Measurements from ENCODE around the gene PILRB. TPM values are rescaled to one million over a fixed set of nuclear protein-coding genes. Genes with fewer than 3 reads are reported as not detected.

PILRB gene
- total RNA-seq, 1 donor from 2014 or later = 4.2 TPM

GRCh38 chr7:100386940-100387339 lies 29.0 kb downstream of the PILRB start:
- Histone ChIP-seq H3K4me1 (ENCODE audit: control insufficient read depth in 3 of 3, insufficient read depth in 3 of 3, low read length in 3 of 3) (peaks cover 0 to 6% (median 0%) of the 10 kb centered on the region in 3 donors), H3K9me3 (ENCODE audit: control insufficient read depth in 3 of 3, low read length in 3 of 3) (no peaks in the 10 kb centered on the region)

DNA sequence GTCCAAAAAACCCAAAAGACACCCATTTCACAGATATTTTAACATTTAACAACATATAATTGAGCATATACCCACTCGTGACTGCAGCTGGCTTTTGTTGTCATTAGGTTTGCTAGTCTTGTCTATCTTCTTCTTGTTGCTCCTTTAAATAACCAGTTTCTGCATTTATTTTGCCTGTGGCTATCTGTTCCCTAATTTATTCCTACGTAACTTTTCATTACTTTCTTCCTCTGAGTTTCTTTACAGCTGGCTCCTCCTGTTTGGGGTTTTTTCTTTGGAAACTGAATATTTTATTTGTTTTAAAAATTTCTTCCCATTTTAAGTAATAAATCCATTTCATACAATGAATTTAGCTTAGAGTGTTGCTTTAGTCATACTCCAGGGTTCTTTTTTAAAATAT lies 29.8 kb downstream of the PILRB start:
- Histone ChIP-seq H3K36me3 (ENCODE audit: control insufficient read depth in 3 of 3, insufficient read depth in 3 of 3, low read length in 3 of 3) (no peaks in the 10 kb centered on the region), H3K9ac (ENCODE audit: low read depth in 1 of 3, low read length in 3 of 3) (no peak overlapping the region), H3K9me3 (ENCODE audit: control insufficient read depth in 3 of 3, low read length in 3 of 3) (no peaks in the 10 kb centered on the region), H3K4me1 (ENCODE audit: control insufficient read depth in 3 of 3, insufficient read depth in 3 of 3, low read length in 3 of 3) (peaks cover 0 to 6% (median 0%) of the 10 kb centered on the region in 3 donors), H3K4me3 (ENCODE audit: low read length in 3 of 3) (no peak overlapping the region), H3K27me3 (ENCODE audit: control insufficient read depth in 3 of 3, insufficient read depth in 3 of 3, low read length in 3 of 3) (no peaks in the 10 kb centered on the region), H3K27ac (ENCODE audit: low read depth, low read length) (no peak overlapping the region)

More at GRCh38 chr7:100386940-100387339, 29.0 kb downstream of the PILRB start:
- no peak overlapping the region for H3K4me3 ChIP-seq (ENCODE audit: low read length in 3 of 3)
- H3K9ac ChIP-seq (ENCODE audit: low read depth in 1 of 3, low read length in 3 of 3) = no peak overlapping the region
- no peak overlapping the region for H3K27ac ChIP-seq (ENCODE audit: low read depth, low read length)
- no peaks in the 10 kb centered on the region for H3K27me3 ChIP-seq (ENCODE audit: control insufficient read depth in 3 of 3, insufficient read depth in 3 of 3, low read length in 3 of 3)
- no peaks in the 10 kb centered on the region for H3K36me3 ChIP-seq (ENCODE audit: control insufficient read depth in 3 of 3, insufficient read depth in 3 of 3, low read length in 3 of 3)

DNA sequence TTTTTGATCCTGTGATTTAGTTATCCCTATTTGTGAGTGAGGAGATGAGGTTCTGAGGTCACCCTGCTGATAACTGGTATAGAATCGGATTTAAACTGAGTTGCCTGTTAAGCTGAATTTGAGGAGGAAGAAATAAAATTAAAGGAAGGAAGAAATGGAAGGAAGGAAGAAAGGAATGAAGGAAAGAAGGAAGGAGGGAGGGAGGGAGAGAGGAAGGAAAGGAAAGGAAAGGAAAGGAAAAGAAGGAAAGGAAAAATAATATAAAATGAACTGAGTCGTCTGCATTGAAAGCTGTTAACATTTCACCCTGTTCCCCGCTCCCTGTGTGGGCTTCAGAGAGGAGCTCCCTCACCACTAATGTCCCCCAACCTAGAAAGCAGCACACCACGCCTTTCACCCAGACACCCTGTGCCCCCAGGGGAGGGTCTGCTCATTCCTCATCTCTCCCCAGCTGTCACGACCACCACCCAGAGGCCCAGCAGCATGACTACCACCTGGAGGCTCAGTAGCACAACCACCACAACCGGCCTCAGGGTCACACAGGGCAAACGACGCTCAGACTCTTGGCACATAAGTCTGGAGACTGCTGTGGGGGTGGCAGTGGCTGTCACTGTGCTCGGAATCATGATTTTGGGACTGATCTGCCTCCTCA lies 31.6 kb downstream of the PILRB start:
- H3K9ac ChIP-seq (ENCODE audit: low read depth in 1 of 3, low read length in 3 of 3) = no peak overlapping the region
- H3K4me1 ChIP-seq (ENCODE audit: control insufficient read depth in 3 of 3, insufficient read depth in 3 of 3, low read length in 3 of 3) = peaks cover 0 to 3% (median 0%) of the 10 kb centered on the region in 3 donors
- H3K9me3 ChIP-seq (ENCODE audit: control insufficient read depth in 3 of 3, low read length in 3 of 3) = no peaks in the 10 kb centered on the region
- no peak overlapping the region for H3K4me3 ChIP-seq (ENCODE audit: low read length in 3 of 3)
- no peaks in the 10 kb centered on the region for H3K36me3 ChIP-seq (ENCODE audit: control insufficient read depth in 3 of 3, insufficient read depth in 3 of 3, low read length in 3 of 3)
- no peaks in the 10 kb centered on the region for H3K27me3 ChIP-seq (ENCODE audit: control insufficient read depth in 3 of 3, insufficient read depth in 3 of 3, low read length in 3 of 3)
- no peak overlapping the region for H3K27ac ChIP-seq (ENCODE audit: low read depth, low read length)

GRCh38 chr7:100390286-100391009 lies 32.5 kb downstream of the PILRB start:
- Histone ChIP-seq H3K36me3 (ENCODE audit: control insufficient read depth in 3 of 3, insufficient read depth in 3 of 3, low read length in 3 of 3) (no peaks in the 10 kb centered on the region), H3K27me3 (ENCODE audit: control insufficient read depth in 3 of 3, insufficient read depth in 3 of 3, low read length in 3 of 3) (no peaks in the 10 kb centered on the region), H3K4me1 (ENCODE audit: control insufficient read depth in 3 of 3, insufficient read depth in 3 of 3, low read length in 3 of 3) (no peaks in the 10 kb centered on the region), H3K9me3 (ENCODE audit: control insufficient read depth in 3 of 3, low read length in 3 of 3) (no peaks in the 10 kb centered on the region), H3K9ac (ENCODE audit: low read depth in 1 of 3, low read length in 3 of 3) (peak overlapping the region in 1 of 3 donors; percentile 8), H3K27ac (ENCODE audit: low read depth, low read length) (no peak overlapping the region), H3K4me3 (ENCODE audit: low read length in 3 of 3) (no peak overlapping the region)

DNA sequence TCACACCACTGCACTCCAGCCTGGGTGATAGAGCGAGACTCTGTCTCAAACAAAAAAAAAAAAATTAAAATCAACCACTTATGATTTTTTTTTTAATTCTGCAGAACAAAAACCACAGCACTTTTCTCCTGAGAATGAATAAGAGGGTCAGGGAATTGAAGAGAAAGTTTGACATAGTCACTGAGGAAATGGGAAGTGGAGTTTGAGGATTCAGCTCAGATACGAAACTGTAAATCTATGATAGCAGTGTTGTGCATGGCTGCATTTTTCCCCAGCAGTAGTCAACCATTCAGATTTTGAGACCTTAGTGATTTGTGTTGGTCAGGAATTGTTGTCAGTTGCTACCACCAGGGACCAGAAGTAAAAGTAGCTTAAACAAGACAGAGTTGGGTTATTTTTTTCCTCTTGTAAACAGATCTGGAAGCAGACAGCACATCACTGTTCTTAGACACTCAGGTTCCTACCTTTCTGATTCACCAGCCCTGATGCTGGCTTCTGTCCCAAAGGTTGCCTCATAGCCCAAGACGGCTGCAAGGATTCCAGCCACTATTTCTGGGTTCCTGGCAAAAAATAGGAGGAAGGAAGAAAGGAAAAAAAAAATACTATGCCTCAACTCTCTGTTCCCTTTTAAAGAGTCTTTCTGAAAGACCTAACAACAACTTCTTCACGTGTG lies 35.5 kb downstream of the PILRB start:
- H3K27me3 ChIP-seq (ENCODE audit: control insufficient read depth in 3 of 3, insufficient read depth in 3 of 3, low read length in 3 of 3) = no peaks in the 10 kb centered on the region
- no peaks in the 10 kb centered on the region for H3K9me3 ChIP-seq (ENCODE audit: control insufficient read depth in 3 of 3, low read length in 3 of 3)
- no peaks in the 10 kb centered on the region for H3K36me3 ChIP-seq (ENCODE audit: control insufficient read depth in 3 of 3, insufficient read depth in 3 of 3, low read length in 3 of 3)
- H3K9ac ChIP-seq (ENCODE audit: low read depth in 1 of 3, low read length in 3 of 3) = no peak overlapping the region
- H3K4me1 ChIP-seq (ENCODE audit: control insufficient read depth in 3 of 3, insufficient read depth in 3 of 3, low read length in 3 of 3) = no peaks in the 10 kb centered on the region
- no peak overlapping the region for H3K4me3 ChIP-seq (ENCODE audit: low read length in 3 of 3)
- H3K27ac ChIP-seq (ENCODE audit: low read depth, low read length) = no peak overlapping the region

GRCh38 chr7:100394077-100394476 lies 36.2 kb downstream of the PILRB start:
- Histone ChIP-seq H3K36me3 (ENCODE audit: control insufficient read depth in 3 of 3, insufficient read depth in 3 of 3, low read length in 3 of 3) (no peaks in the 10 kb centered on the region), H3K9me3 (ENCODE audit: control insufficient read depth in 3 of 3, low read length in 3 of 3) (no peaks in the 10 kb centered on the region), H3K27me3 (ENCODE audit: control insufficient read depth in 3 of 3, insufficient read depth in 3 of 3, low read length in 3 of 3) (no peaks in the 10 kb centered on the region), H3K27ac (ENCODE audit: low read depth, low read length) (no peak overlapping the region), H3K9ac (ENCODE audit: low read depth in 1 of 3, low read length in 3 of 3) (no peak overlapping the region), H3K4me3 (ENCODE audit: low read length in 3 of 3) (no peak overlapping the region), H3K4me1 (ENCODE audit: control insufficient read depth in 3 of 3, insufficient read depth in 3 of 3, low read length in 3 of 3) (no peaks in the 10 kb centered on the region)

DNA sequence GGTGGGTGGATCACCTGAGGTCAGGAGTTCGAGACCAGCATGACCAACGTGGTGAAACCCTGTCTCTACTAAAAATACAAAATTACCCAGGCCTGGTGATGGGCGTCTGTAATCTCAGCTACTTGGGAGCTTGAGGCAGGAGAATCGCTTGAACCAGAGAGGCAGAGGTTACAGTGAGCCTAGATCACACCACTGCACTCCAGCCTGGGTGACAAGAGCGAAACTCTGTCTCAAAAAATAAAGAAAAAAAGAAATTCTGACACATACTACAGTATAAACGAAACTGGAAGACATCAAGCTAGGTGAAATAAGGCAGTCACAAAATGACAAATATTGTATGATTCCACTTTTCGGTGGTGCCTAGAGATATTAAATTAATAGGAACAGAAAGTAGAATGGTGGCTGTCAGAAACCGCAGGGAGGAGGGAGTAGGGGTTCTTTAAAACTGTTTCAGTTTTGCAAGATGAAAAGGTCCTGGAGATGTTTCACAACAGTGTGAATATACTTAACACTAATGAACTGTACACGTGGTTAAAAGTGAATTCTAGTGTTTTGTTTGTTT lies 38.6 kb downstream of the PILRB start:
- H3K9ac ChIP-seq (ENCODE audit: low read depth in 1 of 3, low read length in 3 of 3) = no peak overlapping the region
- H3K36me3 ChIP-seq (ENCODE audit: control insufficient read depth in 3 of 3, insufficient read depth in 3 of 3, low read length in 3 of 3) = peaks cover 2 to 9% (median 2%) of the 10 kb centered on the region in 3 donors
- no peaks in the 10 kb centered on the region for H3K9me3 ChIP-seq (ENCODE audit: control insufficient read depth in 3 of 3, low read length in 3 of 3)
- no peaks in the 10 kb centered on the region for H3K4me1 ChIP-seq (ENCODE audit: control insufficient read depth in 3 of 3, insufficient read depth in 3 of 3, low read length in 3 of 3)
- no peaks in the 10 kb centered on the region for H3K27me3 ChIP-seq (ENCODE audit: control insufficient read depth in 3 of 3, insufficient read depth in 3 of 3, low read length in 3 of 3)
- no peak overlapping the region for H3K4me3 ChIP-seq (ENCODE audit: low read length in 3 of 3)
- no peak overlapping the region for H3K27ac ChIP-seq (ENCODE audit: low read depth, low read length)

- peaks cover 2 to 9% (median 2%) of the 10 kb centered on the region in 3 donors for H3K36me3 ChIP-seq (ENCODE audit: control insufficient read depth in 3 of 3, insufficient read depth in 3 of 3, low read length in 3 of 3)
- H3K4me3 ChIP-seq (ENCODE audit: low read length in 3 of 3) = no peak overlapping the region
- H3K9ac ChIP-seq (ENCODE audit: low read depth in 1 of 3, low read length in 3 of 3) = no peak overlapping the region
- no peaks in the 10 kb centered on the region for H3K27me3 ChIP-seq (ENCODE audit: control insufficient read depth in 3 of 3, insufficient read depth in 3 of 3, low read length in 3 of 3)
- H3K27ac ChIP-seq (ENCODE audit: low read depth, low read length) = no peak overlapping the region
- H3K4me1 ChIP-seq (ENCODE audit: control insufficient read depth in 3 of 3, insufficient read depth in 3 of 3, low read length in 3 of 3) = no peaks in the 10 kb centered on the region
- H3K9me3 ChIP-seq (ENCODE audit: control insufficient read depth in 3 of 3, low read length in 3 of 3) = no peaks in the 10 kb centered on the region
Observed at GRCh38 chr7:100397315-100398081, 39.6 kb downstream of the PILRB start.

GRCh38 chr7:100398239-100398638 lies 40.3 kb downstream of the PILRB start:
- no peaks in the 10 kb centered on the region for H3K4me1 ChIP-seq (ENCODE audit: control insufficient read depth in 3 of 3, insufficient read depth in 3 of 3, low read length in 3 of 3)
- H3K27ac ChIP-seq (ENCODE audit: low read depth, low read length) = no peak overlapping the region
- H3K27me3 ChIP-seq (ENCODE audit: control insufficient read depth in 3 of 3, insufficient read depth in 3 of 3, low read length in 3 of 3) = no peaks in the 10 kb centered on the region
- no peak overlapping the region for H3K9ac ChIP-seq (ENCODE audit: low read depth in 1 of 3, low read length in 3 of 3)
- peaks cover 2 to 9% (median 2%) of the 10 kb centered on the region in 3 donors for H3K36me3 ChIP-seq (ENCODE audit: control insufficient read depth in 3 of 3, insufficient read depth in 3 of 3, low read length in 3 of 3)
- no peak overlapping the region for H3K4me3 ChIP-seq (ENCODE audit: low read length in 3 of 3)
- H3K9me3 ChIP-seq (ENCODE audit: control insufficient read depth in 3 of 3, low read length in 3 of 3) = no peaks in the 10 kb centered on the region

Data from skeletal muscle tissue (tissue), 4 donors.